Measurements from ENCODE around the gene PDE2A. TPM values are rescaled to one million over a fixed set of nuclear protein-coding genes. Genes with fewer than 3 reads are reported as not detected.

The PDE2A gene
- total RNA-seq, 1 donor from 2014 or later: 0.11 TPM

GRCh38 chr11:72701466-72701865, 27.2 kb upstream of the PDE2A start:
- no peaks in the 10 kb centered on the region for H3K79me2 ChIP-seq (ENCODE audit: low read depth)
- H3K36me3 ChIP-seq: no peaks in the 10 kb centered on the region
- Mint-ChIP-seq H3K27ac (no peak overlapping the region), H3K9me3 (no peaks in the 10 kb centered on the region), H3K27me3 (ENCODE audit: insufficient read depth, low read depth) (no peaks in the 10 kb centered on the region), H3K4me3 (no peak overlapping the region), H3K4me1 (peaks cover 42% of the 10 kb centered on the region), H3K36me3 (no peaks in the 10 kb centered on the region)
- H3F3A ChIP-seq (ENCODE audit: low read depth): peaks cover 27% of the 10 kb centered on the region
- H3K9ac ChIP-seq: no peak overlapping the region
- peaks cover 40% of the 10 kb centered on the region for H3K4me1 ChIP-seq
- peaks cover 38% of the 10 kb centered on the region for H4K20me1 ChIP-seq (ENCODE audit: low read depth)
- H3K4me2 ChIP-seq: no peak overlapping the region
- DNase-seq (ENCODE audit: low spot score): no peak
- no peaks in the 10 kb centered on the region for H3K27me3 ChIP-seq
- no peaks in the 10 kb centered on the region for H3K9me3 ChIP-seq (ENCODE audit: low read depth)
- no peak overlapping the region for H3K4me3 ChIP-seq
- TF ChIP-seq, protein P1, sequence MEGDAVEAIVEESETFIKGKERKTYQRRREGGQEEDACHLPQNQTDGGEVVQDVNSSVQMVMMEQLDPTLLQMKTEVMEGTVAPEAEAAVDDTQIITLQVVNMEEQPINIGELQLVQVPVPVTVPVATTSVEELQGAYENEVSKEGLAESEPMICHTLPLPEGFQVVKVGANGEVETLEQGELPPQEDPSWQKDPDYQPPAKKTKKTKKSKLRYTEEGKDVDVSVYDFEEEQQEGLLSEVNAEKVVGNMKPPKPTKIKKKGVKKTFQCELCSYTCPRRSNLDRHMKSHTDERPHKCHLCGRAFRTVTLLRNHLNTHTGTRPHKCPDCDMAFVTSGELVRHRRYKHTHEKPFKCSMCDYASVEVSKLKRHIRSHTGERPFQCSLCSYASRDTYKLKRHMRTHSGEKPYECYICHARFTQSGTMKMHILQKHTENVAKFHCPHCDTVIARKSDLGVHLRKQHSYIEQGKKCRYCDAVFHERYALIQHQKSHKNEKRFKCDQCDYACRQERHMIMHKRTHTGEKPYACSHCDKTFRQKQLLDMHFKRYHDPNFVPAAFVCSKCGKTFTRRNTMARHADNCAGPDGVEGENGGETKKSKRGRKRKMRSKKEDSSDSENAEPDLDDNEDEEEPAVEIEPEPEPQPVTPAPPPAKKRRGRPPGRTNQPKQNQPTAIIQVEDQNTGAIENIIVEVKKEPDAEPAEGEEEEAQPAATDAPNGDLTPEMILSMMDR (IDR thresholded peaks at IDR 0.05): no peak
- TF ChIP-seq EZH2phosphoT487 (IDR thresholded peaks at IDR 0.05) (no peak), EZH2 (IDR thresholded peaks at IDR 0.05) (no peak)
- no peak overlapping the region for H2AFZ ChIP-seq (replicated peaks)
- no peak overlapping the region for H3K27ac ChIP-seq

GRCh38 chr11:72700146-72700545, 25.9 kb upstream of the PDE2A start:
- no peaks in the 10 kb centered on the region for H3K36me3 ChIP-seq
- H3K27me3 ChIP-seq: no peaks in the 10 kb centered on the region
- Mint-ChIP-seq H3K9me3 (no peaks in the 10 kb centered on the region), H3K27me3 (ENCODE audit: insufficient read depth, low read depth) (no peaks in the 10 kb centered on the region), H3K27ac (peak overlapping the region; percentile 65), H3K4me3 (peak overlapping the region; percentile 35), H3K4me1 (peaks cover 30% of the 10 kb centered on the region), H3K36me3 (peaks cover 3% of the 10 kb centered on the region)
- no peak for DNase-seq (ENCODE audit: low spot score)
- H4K20me1 ChIP-seq (ENCODE audit: low read depth): peaks cover 25% of the 10 kb centered on the region
- H3K4me2 ChIP-seq: no peak overlapping the region
- no peak overlapping the region for H2AFZ ChIP-seq (replicated peaks)
- H3F3A ChIP-seq (ENCODE audit: low read depth): peaks cover 14% of the 10 kb centered on the region
- no peaks in the 10 kb centered on the region for H3K79me2 ChIP-seq (ENCODE audit: low read depth)
- TF ChIP-seq, protein P1 (IDR thresholded peaks at IDR 0.05): no peak
- TF ChIP-seq EZH2phosphoT487 (IDR thresholded peaks at IDR 0.05) (no peak), EZH2 (IDR thresholded peaks at IDR 0.05) (no peak)
- H3K4me3 ChIP-seq: no peak overlapping the region
- no peak overlapping the region for H3K27ac ChIP-seq
- H3K9me3 ChIP-seq (ENCODE audit: low read depth): no peaks in the 10 kb centered on the region
- H3K9ac ChIP-seq: no peak overlapping the region
- peaks cover 27% of the 10 kb centered on the region for H3K4me1 ChIP-seq

DNA sequence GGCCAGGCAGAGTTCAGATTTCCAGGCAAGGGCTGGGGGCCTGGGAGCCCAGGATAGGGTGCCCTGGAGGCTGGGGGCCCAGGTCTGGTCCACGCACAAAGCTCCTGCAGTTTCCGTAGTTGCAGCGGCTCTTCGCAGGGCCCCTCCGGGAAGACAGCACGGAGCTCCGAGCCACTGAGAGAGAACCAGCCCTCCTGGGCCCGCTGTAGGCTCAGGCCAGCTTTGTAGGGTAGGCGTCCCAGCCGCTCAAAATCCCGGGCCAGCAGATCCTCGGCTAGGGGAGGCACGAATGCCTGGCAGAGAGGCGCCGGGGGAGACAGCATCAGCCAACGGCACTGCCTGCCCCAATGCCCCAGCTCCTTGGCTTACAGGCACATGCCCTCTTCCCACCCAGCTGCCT, 23.6 kb upstream of the PDE2A start:
- no peaks in the 10 kb centered on the region for H3K9me3 Mint-ChIP-seq
- Histone ChIP-seq H3K4me1 (peaks cover 4% of the 10 kb centered on the region), H3K79me2 (ENCODE audit: low read depth) (no peaks in the 10 kb centered on the region), H3K9me3 (ENCODE audit: low read depth) (no peaks in the 10 kb centered on the region), H3K27me3 (no peaks in the 10 kb centered on the region), H3K27ac (no peak overlapping the region), H3K36me3 (no peaks in the 10 kb centered on the region), H3K4me3 (no peak overlapping the region), H3K9ac (no peak overlapping the region), H3K4me2 (no peak overlapping the region), H4K20me1 (ENCODE audit: low read depth) (peaks cover 2% of the 10 kb centered on the region), H3F3A (ENCODE audit: low read depth) (no peaks in the 10 kb centered on the region), H2AFZ (replicated peaks) (no peak overlapping the region)
- TF ChIP-seq EZH2 (IDR thresholded peaks at IDR 0.05): no peak
- no peak for TF ChIP-seq EZH2phosphoT487 (IDR thresholded peaks at IDR 0.05)
- TF ChIP-seq, protein P1 (IDR thresholded peaks at IDR 0.05): no peak
- peaks cover 2% of the 10 kb centered on the region for H3K27me3 Mint-ChIP-seq (ENCODE audit: insufficient read depth, low read depth)
- no peak overlapping the region for H3K27ac Mint-ChIP-seq
- H3K4me3 Mint-ChIP-seq: no peak overlapping the region
- no peak for DNase-seq (ENCODE audit: low spot score)
- H3K36me3 Mint-ChIP-seq: peaks cover 7% of the 10 kb centered on the region
- H3K4me1 Mint-ChIP-seq: peaks cover 12% of the 10 kb centered on the region

Data from neural progenitor cell (in vitro differentiated cells).